ENCODE data around the gene RPUSD1.

GRCh38 chr16:763369-764183, 24.6 kb downstream of the RPUSD1 start:
- TF ChIP-seq CTCF (IDR thresholded peaks at IDR 0.05) (no peak), POLR2A (IDR thresholded peaks at IDR 0.05) (no peak)

Measured in stomach (tissue), 4 donors.